Osteoblast (primary cell): ENCODE data around the gene RPL19. TPM values are rescaled to one million over a fixed set of nuclear protein-coding genes. Genes with fewer than 3 reads are reported as not detected.

Source experiments
- DNase-seq: peaks from one replicate; pipeline ENCODE4 v3.0.0; 2011; ENCODE audit warnings: low spot score, mixed read lengths; ENCODE audit not compliant: insufficient read length; ENCODE audit errors: missing footprints
- H2AFZ ChIP-seq: 2 replicates; pipeline ENCODE4 v1.6.0; 2011; ENCODE audit warnings: mild to moderate bottlenecking, low read length
- H3K27ac ChIP-seq: 2 replicates; pipeline ENCODE4 v1.5.1; 2011; ENCODE audit warnings: mild to moderate bottlenecking, low read depth, low read length, moderate library complexity
- H3K27me3 ChIP-seq: 2 replicates; pipeline ENCODE4 v1.6.0; 2012; ENCODE audit warnings: mild to moderate bottlenecking, control low read depth, inconsistent platforms, low read length, moderate library complexity; ENCODE audit not compliant: insufficient read depth
- H3K36me3 ChIP-seq: 2 replicates; pipeline ENCODE4 v1.5.1; 2011; ENCODE audit warnings: mild to moderate bottlenecking, low read length, control low read depth, moderate library complexity; ENCODE audit not compliant: insufficient read depth
- H3K4me1 ChIP-seq: 2 replicates; pipeline ENCODE4 v1.5.1; 2011; ENCODE audit warnings: mild to moderate bottlenecking, low read length, control low read depth, moderate library complexity; ENCODE audit not compliant: insufficient read depth
- H3K4me2 ChIP-seq: 2 replicates; pipeline ENCODE4 v1.6.0; 2011; ENCODE audit warnings: mild to moderate bottlenecking, low read length; ENCODE audit not compliant: insufficient read depth
- H3K4me3 ChIP-seq: fragments of 200-600 bp; sonication (generic); 3 replicates; pipeline ENCODE4 v1.5.1; 2012; ENCODE audit warnings: mild to moderate bottlenecking, low read length, inconsistent platforms; ENCODE audit not compliant: insufficient read depth
- H3K79me2 ChIP-seq: 2 replicates; pipeline ENCODE4 v1.6.0; 2012; ENCODE audit warnings: mild to moderate bottlenecking, low read length, control low read depth, inconsistent platforms; ENCODE audit not compliant: insufficient read depth
- H3K9me3 ChIP-seq: 2 replicates; pipeline ENCODE4 v1.5.1; 2011; ENCODE audit warnings: low read depth, low read length, control low read depth
- H4K20me1 ChIP-seq: 2 replicates; pipeline ENCODE4 v1.6.0; 2012; ENCODE audit warnings: mild to moderate bottlenecking, low read length, control low read depth; ENCODE audit not compliant: insufficient read depth
- CTCF ChIP-seq: IDR thresholded peaks from 2 replicates; pipeline ENCODE4 v1.5.1; 2011; ENCODE audit warnings: mild to moderate bottlenecking, low read depth, low read length, moderate library complexity; ENCODE audit errors: extremely low read depth
- total RNA-seq: library from RNA; depleted of rRNA; stranded (reverse); fragments of >200 nt; gene quantifications from 2 replicates; pipeline ENCODE4 v1.2.3, GENCODE V29; 2012

Gene RPL19
- total RNA-seq, 1 donor, result 1,279 TPM

GRCh38 chr17:39208136-39208535, 8.1 kb downstream of the RPL19 start:
- peak; percentile 85 for DNase-seq
- peaks cover 23% of the 10 kb centered on the region for H3K4me1 ChIP-seq
- no peak overlapping the region for H3K4me2 ChIP-seq
- H3K79me2 ChIP-seq, result no peaks in the 10 kb centered on the region
- peaks cover 10% of the 10 kb centered on the region for H4K20me1 ChIP-seq
- H3K4me3 ChIP-seq, result no peak overlapping the region
- H3K36me3 ChIP-seq, result peaks cover 19% of the 10 kb centered on the region
- no peaks in the 10 kb centered on the region for H3K9me3 ChIP-seq
- no peaks in the 10 kb centered on the region for H3K27me3 ChIP-seq
- TF ChIP-seq CTCF, result no peak
- no peak overlapping the region for H3K27ac ChIP-seq
- H2AFZ ChIP-seq, result no peak overlapping the region

- Histone ChIP-seq H3K9me3 (no peaks in the 10 kb centered on the region), H4K20me1 (peaks cover 6% of the 10 kb centered on the region), H3K79me2 (no peaks in the 10 kb centered on the region), H3K27ac (peak overlapping the region; percentile 63), H3K27me3 (no peaks in the 10 kb centered on the region), H3K4me3 (no peak overlapping the region), H3K36me3 (peaks cover 12% of the 10 kb centered on the region), H3K4me2 (peak overlapping the region; percentile 79), H3K4me1 (peaks cover 23% of the 10 kb centered on the region), H2AFZ (no peak overlapping the region)
- no peak for TF ChIP-seq CTCF
- no peak for DNase-seq
These were observed 8.8 kb downstream of the RPL19 start for GRCh38 chr17:39208893-39209292.

- H3K36me3 ChIP-seq, result peaks cover 6% of the 10 kb centered on the region
- no peak for TF ChIP-seq CTCF
- no peaks in the 10 kb centered on the region for H3K27me3 ChIP-seq
- peak overlapping the region; percentile 79 for H3K4me2 ChIP-seq
- H3K4me3 ChIP-seq, result peak overlapping the region; percentile 67
- peaks cover 23% of the 10 kb centered on the region for H3K4me1 ChIP-seq
- no peaks in the 10 kb centered on the region for H3K79me2 ChIP-seq
- DNase-seq, result peak; percentile 98
- no peaks in the 10 kb centered on the region for H3K9me3 ChIP-seq
- H2AFZ ChIP-seq, result peak overlapping the region; percentile 70
- H3K27ac ChIP-seq, result peak overlapping the region; percentile 63
- H4K20me1 ChIP-seq, result peaks cover under 1% of the 10 kb centered on the region
These were observed 9.4 kb downstream of the RPL19 start for GRCh38 chr17:39209317-39210092.

GRCh38 chr17:39210093-39210434, 10.0 kb downstream of the RPL19 start:
- Histone ChIP-seq H3K27me3 (no peaks in the 10 kb centered on the region), H4K20me1 (no peaks in the 10 kb centered on the region), H3K36me3 (peaks cover under 1% of the 10 kb centered on the region), H3K27ac (no peak overlapping the region), H3K4me2 (peak overlapping the region; percentile 79), H3K9me3 (no peaks in the 10 kb centered on the region), H2AFZ (peak overlapping the region; percentile 70), H3K4me1 (peaks cover 23% of the 10 kb centered on the region), H3K79me2 (no peaks in the 10 kb centered on the region), H3K4me3 (peak overlapping the region; percentile 67)
- DNase-seq, result no peak
- TF ChIP-seq CTCF, result no peak
